H1 (cell line): ENCODE data around the gene ACER3. TPM values are rescaled to one million over a fixed set of nuclear protein-coding genes. Genes with fewer than 3 reads are reported as not detected.

Source experiments
- BACH1 ChIP-seq: IDR thresholded peaks from 2 replicates; pipeline ENCODE4 v1.6.1; 2012; ENCODE audit warnings: low read length, improper control_type of control experiment
- BRCA1 ChIP-seq: IDR thresholded peaks from 2 replicates; pipeline ENCODE4 v1.6.1; 2012; ENCODE audit warnings: low read depth, low read length, improper control_type of control experiment
- CHD1 ChIP-seq: IDR thresholded peaks from 2 replicates; pipeline ENCODE4 v1.6.1; 2012; ENCODE audit warnings: low read depth, low read length, improper control_type of control experiment
- CHD2 ChIP-seq: IDR thresholded peaks from 2 replicates; pipeline ENCODE4 v1.6.1; 2012; ENCODE audit warnings: low read length, improper control_type of control experiment
- CTBP2 ChIP-seq: IDR thresholded peaks from 2 replicates; pipeline ENCODE4 v1.7.0; 2011; ENCODE audit warnings: borderline replicate concordance, mild to moderate bottlenecking, moderate library complexity, mixed read lengths, low read length; ENCODE audit not compliant: insufficient read depth, insufficient read length
- CTCF ChIP-seq, 3 experiments: IDR thresholded peaks; 1 replicate in 2 of 3; 2 replicates in 1 of 3; pipeline versions ENCODE4 v1.5.1 to v1.6.1; 2011; ENCODE audit warnings: low read length in 3 of 3, mild to moderate bottlenecking in 3 of 3, inconsistent platforms in 2 of 3, low read depth in 1 of 3, moderate library complexity in 1 of 3; ENCODE audit not compliant: insufficient read depth in 1 of 3; ENCODE audit errors: control extremely low read depth in 1 of 3
- EGR1 ChIP-seq: IDR thresholded peaks from 2 replicates; pipeline ENCODE4 v1.6.1; 2011; ENCODE audit warnings: low read depth, low read length, borderline replicate concordance
- EP300 ChIP-seq, 2 experiments: IDR thresholded peaks; 1 replicate in 1 of 2; 2 replicates in 1 of 2; pipeline ENCODE4 v1.6.1; 2011 to 2012; ENCODE audit warnings: low read depth in 2 of 2, low read length in 2 of 2, mild to moderate bottlenecking in 2 of 2, borderline replicate concordance in 1 of 2, inconsistent platforms in 1 of 2, moderate library complexity in 1 of 2
- HDAC6 ChIP-seq: IDR thresholded peaks from one replicate; pipeline ENCODE4 v1.7.1; 2012; ENCODE audit warnings: low read depth, mild to moderate bottlenecking, inconsistent platforms, low read length, moderate library complexity
- JUN ChIP-seq: IDR thresholded peaks from 2 replicates; pipeline ENCODE4 v1.6.1; 2011; ENCODE audit warnings: low read depth, mild to moderate bottlenecking, improper control_type of control experiment, low read length
- JUND ChIP-seq: IDR thresholded peaks from 2 replicates; pipeline ENCODE4 v1.6.1; 2011; ENCODE audit warnings: mild to moderate bottlenecking, improper control_type of control experiment, low read length
- KDM1A ChIP-seq: fragments of 200-600, 300-600 bp; sonication (generic); IDR thresholded peaks from 2 replicates; pipeline ENCODE4 v1.7.1; 2016; ENCODE audit warnings: mild to moderate bottlenecking, low read length, borderline replicate concordance
- KDM4A ChIP-seq: IDR thresholded peaks from one replicate; pipeline ENCODE4 v1.7.1; 2012; ENCODE audit warnings: low read depth, mild to moderate bottlenecking, moderate library complexity, low read length, inconsistent platforms; ENCODE audit not compliant: severe bottlenecking
- MAFK ChIP-seq: IDR thresholded peaks from 2 replicates; pipeline ENCODE4 v1.6.1; 2012; ENCODE audit warnings: low read depth, mild to moderate bottlenecking, improper control_type of control experiment, low read length
- SIN3A ChIP-seq, 2 experiments: IDR thresholded peaks in 1 of 2; conservative IDR thresholded peaks in 1 of 2; 2 replicates each; pipeline ENCODE4 v1.6.1; 2011 to 2012; ENCODE audit warnings: low read length in 2 of 2, improper control_type of control experiment in 1 of 2, low read depth in 1 of 2, mild to moderate bottlenecking in 1 of 2
- SIRT6 ChIP-seq: IDR thresholded peaks from one replicate; pipeline ENCODE4 v1.7.1; 2012; ENCODE audit warnings: low read length, inconsistent platforms
- SIX5 ChIP-seq: IDR thresholded peaks from 2 replicates; pipeline ENCODE4 v1.6.1; 2011; ENCODE audit warnings: mild to moderate bottlenecking, low read depth, low read length
- SP4 ChIP-seq: IDR thresholded peaks from 2 replicates; pipeline ENCODE4 v1.6.1; 2012; ENCODE audit warnings: low read length, inconsistent platforms
- SUZ12 ChIP-seq: fragments of 200-600 bp; sonication (generic); IDR thresholded peaks from 2 replicates; pipeline ENCODE4 v1.6.1; 2012; ENCODE audit warnings: mild to moderate bottlenecking, inconsistent platforms, low read length, moderate library complexity, mixed read lengths
- TAF1 ChIP-seq: IDR thresholded peaks from 2 replicates; pipeline ENCODE4 v1.6.1; 2011; ENCODE audit warnings: mild to moderate bottlenecking, low read depth, low read length
- polyA plus RNA-seq, 7 experiments: library from polyadenylated mRNA; depleted of rRNA in 3 of 7; stranded (reverse) in 5 of 7; unstranded in 2 of 7; fragments of >200 nt in 5 of 7; fragments of 200-250 nt in 2 of 7; gene quantifications; 1 replicate in 5 of 7; 2 replicates in 1 of 7; 4 replicates in 1 of 7; pipeline versions ENCODE4 v1.2.1 to v1.2.3, GENCODE V29; 2011 to 2013; ENCODE audit warnings: missing spikeins in 2 of 7, mixed read lengths in 2 of 7
- total RNA-seq: library from RNA; stranded (reverse); fragmentation: NEBNext Ultra II Directional; extraction: Animal tissue kit (Norgen Biotek cat#: 25700); gene quantifications from 2 replicates; pipeline ENCODE4 v1.2.1, GENCODE V29; 2021
- TF ChIP-seq, protein P1 (sequence below): IDR thresholded peaks from 2 replicates; pipeline ENCODE4 v1.6.1; 2011; ENCODE audit warnings: low read depth, mild to moderate bottlenecking, low read length; ENCODE audit not compliant: insufficient read depth

The ACER3 gene
- total and polyA plus RNA-seq, 2 of the 8 experiments (the other 6 are each of a cell fraction or from before 2014, with no cell fraction given): 5.7 to 16.2 TPM

DNA sequence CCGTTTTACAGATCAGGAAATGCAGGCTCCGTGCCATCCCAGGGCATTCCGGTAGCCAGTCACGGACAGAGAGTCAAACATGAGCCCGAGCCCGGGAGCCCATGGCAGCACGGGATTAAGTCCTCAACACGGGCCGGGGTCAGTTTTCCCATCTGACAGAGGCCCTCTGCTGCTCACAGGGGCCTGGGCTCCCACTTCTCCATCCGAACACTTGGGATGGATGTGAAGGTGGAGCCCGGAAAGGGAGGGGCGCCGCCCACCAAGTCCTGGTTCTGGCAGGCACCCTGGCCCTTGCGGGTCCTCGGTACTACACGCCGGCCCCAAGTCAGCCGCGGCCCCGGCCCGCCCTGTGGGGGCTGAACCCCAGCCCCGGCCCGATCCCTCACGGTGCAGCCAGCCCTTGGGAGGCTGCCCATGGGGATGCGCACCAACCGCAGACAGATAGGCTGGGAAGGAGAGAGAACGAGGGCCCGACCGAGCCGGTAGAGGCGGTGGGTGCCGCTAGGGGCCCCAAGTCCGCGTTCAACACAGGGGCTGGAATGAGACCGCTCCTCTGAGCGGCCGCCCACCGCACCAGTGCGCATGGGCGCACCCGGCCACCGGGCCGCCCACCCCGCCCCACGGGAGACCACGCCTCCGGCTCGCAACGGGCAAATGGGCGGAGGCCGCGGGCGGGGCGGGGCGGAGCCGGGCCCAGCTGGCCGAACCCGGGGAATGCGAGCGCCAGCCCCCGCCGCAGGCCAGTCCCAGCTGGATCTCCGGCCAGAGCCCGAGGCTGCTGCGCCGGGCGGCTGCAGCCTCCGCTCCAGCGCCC, 205.7 kb downstream of the ACER3 start, which contains the start of gene CAPN5 (continued):
- TF ChIP-seq CTCF (IDR thresholded peaks at IDR 0.05; ENCODE audit: control extremely low read depth in 1 of 3, insufficient read depth in 1 of 3, low read depth in 1 of 3, low read length in 3 of 3) (peak; percentile 49 to 57 (median 51)), SIN3A (conservative IDR thresholded peaks at IDR 0.05 in 1 of 2, IDR thresholded peaks at IDR 0.05 in 1 of 2; ENCODE audit: low read depth in 1 of 2, low read length in 2 of 2) (peak in 1 of 2 experiments; percentile 22; a peak in 2 of 4 replicates), CHD2 (no peak), TAF1 (peak; percentile 87), CHD1 (no peak), CTBP2 (no peak), SP4 (peak; percentile 65; the same call in 1 of the 2 replicates), EGR1 (0 out of 2 replicates have a peak, but pooled peaks have one; percentile 3), BACH1 (no peak), JUN (no peak), SIRT6 (no peak), SIX5 (no peak), KDM4A (peak; percentile 93), JUND (no peak), KDM1A (no peak), SUZ12 (no peak), HDAC6 (no peak), BRCA1 (no peak), MAFK (no peak), EP300 (IDR thresholded peaks at IDR 0.05; ENCODE audit: borderline replicate concordance in 1 of 2, low read depth in 2 of 2, low read length in 2 of 2) (peak in 1 of 2 experiments; percentile 27; a peak in 1 of 3 replicates)
- TF ChIP-seq, protein P1, sequence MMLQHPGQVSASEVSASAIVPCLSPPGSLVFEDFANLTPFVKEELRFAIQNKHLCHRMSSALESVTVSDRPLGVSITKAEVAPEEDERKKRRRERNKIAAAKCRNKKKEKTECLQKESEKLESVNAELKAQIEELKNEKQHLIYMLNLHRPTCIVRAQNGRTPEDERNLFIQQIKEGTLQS: no peak
